ENCODE results near the gene POLR3F. TPM values are rescaled to one million over a fixed set of nuclear protein-coding genes. Genes with fewer than 3 reads are reported as not detected.

POLR3F gene
- total RNA-seq (1 to 10 TPM; 3.2 to 8.4 (median 6.6) TPM), polyA plus RNA-seq (10 to 100 TPM in 1 of 3 donors, 1 to 10 TPM in 2; 5.1 to 17.7 (median 6.9) TPM)
- long read RNA-seq, donor 1, partial matches to known transcripts, result 0 of 1 reads
- long read RNA-seq, donor 1, other reads (novel, unspliced or antisense), result 0 of 1 reads
- long read RNA-seq, donor 2, transcript POLR3F-201 (9 exons, 2,416 nt), result major isoform, 15 of 15 reads
- long read RNA-seq, donor 2, partial matches to known transcripts, result 0 of 15 reads
- long read RNA-seq, donor 2, other reads (novel, unspliced or antisense), result 0 of 15 reads

- Histone ChIP-seq H3K36me3 (ENCODE audit: insufficient read depth in 1 of 2, low read depth in 1 of 2) (peaks cover 4 to 29% of the 10 kb centered on the region in 2 donors), H3K4me1 (peaks cover 13% of the 10 kb centered on the region), H3K27ac (peak within 1 kb of the TSS; percentile 92), H3K4me3 (peak within 1 kb of the TSS; percentile 98), H3K9me3 (no peaks in the 10 kb centered on the region), H3K27me3 (ENCODE audit: insufficient read depth in 3 of 3, low read length in 2 of 3) (no peaks in the 10 kb centered on the region)
- intact Hi-C loops (cut with DNase I), result loop anchor here (5.0 kb wide), 2 partner anchors 35 to 175 kb away; no protein-coding TSS in a partner anchor
- peak; percentile 97 for DNase-seq
- no peak for TF ChIP-seq CTCF (IDR thresholded peaks at IDR 0.05)
- 0 to 1% (median 0%) methylated on average over 55 to 57 of the region's 57 CpGs for WGBS, 3 donors
- ATAC-seq, result peak; percentile 100
Measured at GRCh38 chr20:18466894-18467730, at the start of gene POLR3F, which contains the start of gene DZANK1. Gene POLR3F, plus strand, starts transcription at chr20:18467390. Its CDS starts 117 bp downstream, at chr20:18467507. Gene DZANK1, minus strand, starts transcription at chr20:18467030. Its CDS starts 1,672 bp downstream, at chr20:18465358.

- intact Hi-C loops (cut with DNase I), result no loop called here
- Histone ChIP-seq H3K27me3 (ENCODE audit: insufficient read depth in 3 of 3, low read length in 2 of 3) (no peaks in the 10 kb centered on the region), H3K4me3 (no peak overlapping the region), H3K4me1 (no peaks in the 10 kb centered on the region), H3K9me3 (no peaks in the 10 kb centered on the region), H3K27ac (no peak overlapping the region), H3K36me3 (ENCODE audit: insufficient read depth in 1 of 2, low read depth in 1 of 2) (no peaks in the 10 kb centered on the region)
- DNase-seq (no peak), ATAC-seq (no peak)
- no peak for TF ChIP-seq CTCF (IDR thresholded peaks at IDR 0.05)
Measured at GRCh38 chr20:18421608-18422007, 45.6 kb upstream of the POLR3F start.

- ATAC-seq, result no peak
Measured at GRCh38 chr20:18427214-18427613, 40.0 kb upstream of the POLR3F start.

GRCh38 chr20:18428490-18429173, 38.6 kb upstream of the POLR3F start:
- H3K4me3 ChIP-seq, result no peak overlapping the region
- H3K9me3 ChIP-seq, result no peaks in the 10 kb centered on the region
- WGBS, 3 donors, result 64 to 72% (median 66%) methylated on average over 3 of the region's 3 CpGs
- intact Hi-C loops (cut with DNase I), result no loop called here
- no peak for TF ChIP-seq CTCF (IDR thresholded peaks at IDR 0.05)
- ATAC-seq (no peak), DNase-seq (no peak)
- no peaks in the 10 kb centered on the region for H3K36me3 ChIP-seq (ENCODE audit: insufficient read depth in 1 of 2, low read depth in 1 of 2)
- H3K4me1 ChIP-seq, result no peaks in the 10 kb centered on the region
- H3K27me3 ChIP-seq (ENCODE audit: insufficient read depth in 3 of 3, low read length in 2 of 3), result no peaks in the 10 kb centered on the region
- H3K27ac ChIP-seq, result no peak overlapping the region

More at GRCh38 chr20:18427214-18427613, 40.0 kb upstream of the POLR3F start:
- no peaks in the 10 kb centered on the region for H3K27me3 ChIP-seq (ENCODE audit: insufficient read depth in 3 of 3, low read length in 2 of 3)
- H3K4me1 ChIP-seq, result no peaks in the 10 kb centered on the region
- WGBS, 3 donors, result 92 to 97% (median 93%) methylated on average over 2 of the region's 2 CpGs
- H3K36me3 ChIP-seq (ENCODE audit: insufficient read depth in 1 of 2, low read depth in 1 of 2), result no peaks in the 10 kb centered on the region
- TF ChIP-seq CTCF (IDR thresholded peaks at IDR 0.05), result no peak
- no peak overlapping the region for H3K4me3 ChIP-seq
- no peak overlapping the region for H3K27ac ChIP-seq
- no peak for DNase-seq
- intact Hi-C loops (cut with DNase I), result no loop called here
- H3K9me3 ChIP-seq, result no peaks in the 10 kb centered on the region
